Middle frontal gyrus (tissue), 1 donor: ENCODE measurements around the gene IL5.
"Not testable (repeated sequence)": the region's sequence is repeated elsewhere in the genome, so short reads cannot be mapped to it uniquely, and the experiment has no call there.

Experiments
- DNase-seq: peaks from one replicate; pipeline ENCODE4 v3.0.0-alpha.2; 2015; ENCODE audit warnings: low spot score; ENCODE audit errors: extremely low spot score

Gene IL5

GRCh38 chr5:132543472-132544201 is at the start of gene IL5:
TSS of gene IL5 (minus strand) at chr5:132543522. CDS start at chr5:132543478, 44 bp downstream.
- no peak for DNase-seq

GRCh38 chr5:132592521-132592920 is 49.2 kb upstream of the IL5 start:
- DNase-seq: no peak

GRCh38 chr5:132591145-132591544 is 47.8 kb upstream of the IL5 start:
- no peak for DNase-seq

GRCh38 chr5:132589467-132589866 is 46.1 kb upstream of the IL5 start:
- DNase-seq: no peak

GRCh38 chr5:132586063-132586462 is 42.7 kb upstream of the IL5 start:
- no peak for DNase-seq

GRCh38 chr5:132584560-132584959 is 41.2 kb upstream of the IL5 start:
- DNase-seq: not testable (repeated sequence)

- DNase-seq: no peak
Observed at GRCh38 chr5:132576123-132576522, 32.8 kb upstream of the IL5 start.

- no peak for DNase-seq
Observed at GRCh38 chr5:132566657-132567056, 23.3 kb upstream of the IL5 start.

- DNase-seq: not testable (repeated sequence)
Observed at GRCh38 chr5:132564555-132564954, 21.2 kb upstream of the IL5 start.

GRCh38 chr5:132561601-132562000 is 18.3 kb upstream of the IL5 start:
- no peak for DNase-seq

- no peak for DNase-seq
Observed at GRCh38 chr5:132559383-132560060, 16.2 kb upstream of the IL5 start.

- DNase-seq: no peak
Observed at GRCh38 chr5:132557478-132558172, 14.3 kb upstream of the IL5 start.

GRCh38 chr5:132556763-132557477 is 13.6 kb upstream of the IL5 start, which contains the start of gene RAD50:
TSS of gene RAD50 (plus strand) at chr5:132556977. CDS start at chr5:132557325, 348 bp downstream.
- DNase-seq: peak; percentile 91

- no peak for DNase-seq
Observed at GRCh38 chr5:132556153-132556762, 12.9 kb upstream of the IL5 start.

- no peak for DNase-seq
Observed at GRCh38 chr5:132549576-132549975, 6.3 kb upstream of the IL5 start.

- DNase-seq: not testable (repeated sequence)
Observed at GRCh38 chr5:132548834-132549233, 5.5 kb upstream of the IL5 start.

- DNase-seq: no peak
Observed at GRCh38 chr5:132547269-132547668, 3.9 kb upstream of the IL5 start.

- no peak for DNase-seq
Observed at GRCh38 chr5:132546108-132546507, 2.8 kb upstream of the IL5 start.

GRCh38 chr5:132540764-132541163 is 2.6 kb downstream of the IL5 start:
- no peak for DNase-seq

GRCh38 chr5:132540149-132540548 is 3.2 kb downstream of the IL5 start:
- no peak for DNase-seq

GRCh38 chr5:132539716-132540115 is 3.6 kb downstream of the IL5 start:
- DNase-seq: no peak
